Measurements from ENCODE around the gene KCNJ6. TPM values are rescaled to one million over a fixed set of nuclear protein-coding genes. Genes with fewer than 3 reads are reported as not detected.

KCNJ6 gene
- total and polyA plus RNA-seq, 9 of the 15 experiments (the other 6 are each of a cell fraction or from before 2014, with no cell fraction given): 0.06 to 0.21 (median 0.13) TPM; not detected in 1

DNA sequence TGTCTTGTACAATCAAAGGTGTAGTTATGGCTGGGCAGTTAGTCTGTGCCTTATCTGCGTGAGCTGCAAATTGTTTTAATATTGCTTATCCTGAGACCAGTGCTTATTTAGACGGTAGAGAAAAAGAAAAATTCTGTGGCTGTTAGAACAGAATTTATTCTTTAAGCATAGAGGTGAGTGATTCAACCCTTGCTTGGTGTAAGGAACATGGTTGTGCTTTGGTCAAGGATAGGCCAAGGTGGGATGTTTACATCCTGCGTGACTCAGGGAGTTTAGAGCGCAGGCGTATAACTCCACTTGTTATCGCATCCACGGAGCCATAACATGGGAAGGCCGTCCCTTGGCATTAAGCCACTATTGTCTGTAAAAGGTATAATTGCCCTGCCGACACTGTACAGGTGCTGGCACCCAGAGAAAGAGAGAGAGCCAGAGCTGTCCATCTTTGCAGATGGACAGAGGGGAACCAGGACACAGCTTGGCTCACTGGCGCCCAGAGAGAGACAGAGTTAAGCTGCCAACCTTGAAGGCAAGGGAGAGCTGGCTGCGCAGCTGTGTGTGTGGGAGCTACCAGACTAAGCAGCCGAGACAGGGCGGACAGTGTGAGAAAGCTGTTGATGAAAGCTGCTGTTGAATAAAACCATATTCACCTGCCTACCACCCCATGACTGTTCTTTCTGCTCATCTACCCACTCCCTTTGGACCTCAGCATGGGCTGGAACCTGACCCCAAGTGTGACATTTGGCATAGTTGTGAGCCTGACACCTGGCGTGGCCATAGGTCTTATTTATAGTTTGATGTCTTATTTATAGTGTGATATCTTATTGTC, 349.3 kb downstream of the KCNJ6 start (continued):
- TF ChIP-seq KLF1 (tag; IDR thresholded peaks at IDR 0.05) (no peak), SRSF1 (IDR thresholded peaks at IDR 0.05; ENCODE audit: low read depth, low read length) (no peak), ZNF217 (CRISPR knock-in tag; IDR thresholded peaks at IDR 0.05) (no peak), ILK (tag; IDR thresholded peaks at IDR 0.05; ENCODE audit: borderline replicate concordance, low read depth) (peak; percentile 87), MAZ (CRISPR knock-in tag; conservative IDR thresholded peaks at IDR 0.05 in 1 of 2, IDR thresholded peaks at IDR 0.05 in 1 of 2) (peak in 1 of 2 experiments; percentile 56; a peak in 1 of 4 replicates), EGR1 (conservative IDR thresholded peaks at IDR 0.05) (no peak)
- TF ChIP-seq, protein P1, sequence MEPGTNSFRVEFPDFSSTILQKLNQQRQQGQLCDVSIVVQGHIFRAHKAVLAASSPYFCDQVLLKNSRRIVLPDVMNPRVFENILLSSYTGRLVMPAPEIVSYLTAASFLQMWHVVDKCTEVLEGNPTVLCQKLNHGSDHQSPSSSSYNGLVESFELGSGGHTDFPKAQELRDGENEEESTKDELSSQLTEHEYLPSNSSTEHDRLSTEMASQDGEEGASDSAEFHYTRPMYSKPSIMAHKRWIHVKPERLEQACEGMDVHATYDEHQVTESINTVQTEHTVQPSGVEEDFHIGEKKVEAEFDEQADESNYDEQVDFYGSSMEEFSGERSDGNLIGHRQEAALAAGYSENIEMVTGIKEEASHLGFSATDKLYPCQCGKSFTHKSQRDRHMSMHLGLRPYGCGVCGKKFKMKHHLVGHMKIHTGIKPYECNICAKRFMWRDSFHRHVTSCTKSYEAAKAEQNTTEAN (CRISPR knock-in tag; IDR thresholded peaks at IDR 0.05): no peak
- TF ChIP-seq, protein P2, sequence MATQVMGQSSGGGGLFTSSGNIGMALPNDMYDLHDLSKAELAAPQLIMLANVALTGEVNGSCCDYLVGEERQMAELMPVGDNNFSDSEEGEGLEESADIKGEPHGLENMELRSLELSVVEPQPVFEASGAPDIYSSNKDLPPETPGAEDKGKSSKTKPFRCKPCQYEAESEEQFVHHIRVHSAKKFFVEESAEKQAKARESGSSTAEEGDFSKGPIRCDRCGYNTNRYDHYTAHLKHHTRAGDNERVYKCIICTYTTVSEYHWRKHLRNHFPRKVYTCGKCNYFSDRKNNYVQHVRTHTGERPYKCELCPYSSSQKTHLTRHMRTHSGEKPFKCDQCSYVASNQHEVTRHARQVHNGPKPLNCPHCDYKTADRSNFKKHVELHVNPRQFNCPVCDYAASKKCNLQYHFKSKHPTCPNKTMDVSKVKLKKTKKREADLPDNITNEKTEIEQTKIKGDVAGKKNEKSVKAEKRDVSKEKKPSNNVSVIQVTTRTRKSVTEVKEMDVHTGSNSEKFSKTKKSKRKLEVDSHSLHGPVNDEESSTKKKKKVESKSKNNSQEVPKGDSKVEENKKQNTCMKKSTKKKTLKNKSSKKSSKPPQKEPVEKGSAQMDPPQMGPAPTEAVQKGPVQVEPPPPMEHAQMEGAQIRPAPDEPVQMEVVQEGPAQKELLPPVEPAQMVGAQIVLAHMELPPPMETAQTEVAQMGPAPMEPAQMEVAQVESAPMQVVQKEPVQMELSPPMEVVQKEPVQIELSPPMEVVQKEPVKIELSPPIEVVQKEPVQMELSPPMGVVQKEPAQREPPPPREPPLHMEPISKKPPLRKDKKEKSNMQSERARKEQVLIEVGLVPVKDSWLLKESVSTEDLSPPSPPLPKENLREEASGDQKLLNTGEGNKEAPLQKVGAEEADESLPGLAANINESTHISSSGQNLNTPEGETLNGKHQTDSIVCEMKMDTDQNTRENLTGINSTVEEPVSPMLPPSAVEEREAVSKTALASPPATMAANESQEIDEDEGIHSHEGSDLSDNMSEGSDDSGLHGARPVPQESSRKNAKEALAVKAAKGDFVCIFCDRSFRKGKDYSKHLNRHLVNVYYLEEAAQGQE (IDR thresholded peaks at IDR 0.05; ENCODE audit: borderline replicate concordance): no peak
- TF ChIP-seq, protein P2 (CRISPR knock-in tag; IDR thresholded peaks at IDR 0.05; ENCODE audit: low read depth): 0 out of 2 replicates have a peak, but pooled peaks have one; percentile 66
- TF ChIP-seq, protein P3, sequence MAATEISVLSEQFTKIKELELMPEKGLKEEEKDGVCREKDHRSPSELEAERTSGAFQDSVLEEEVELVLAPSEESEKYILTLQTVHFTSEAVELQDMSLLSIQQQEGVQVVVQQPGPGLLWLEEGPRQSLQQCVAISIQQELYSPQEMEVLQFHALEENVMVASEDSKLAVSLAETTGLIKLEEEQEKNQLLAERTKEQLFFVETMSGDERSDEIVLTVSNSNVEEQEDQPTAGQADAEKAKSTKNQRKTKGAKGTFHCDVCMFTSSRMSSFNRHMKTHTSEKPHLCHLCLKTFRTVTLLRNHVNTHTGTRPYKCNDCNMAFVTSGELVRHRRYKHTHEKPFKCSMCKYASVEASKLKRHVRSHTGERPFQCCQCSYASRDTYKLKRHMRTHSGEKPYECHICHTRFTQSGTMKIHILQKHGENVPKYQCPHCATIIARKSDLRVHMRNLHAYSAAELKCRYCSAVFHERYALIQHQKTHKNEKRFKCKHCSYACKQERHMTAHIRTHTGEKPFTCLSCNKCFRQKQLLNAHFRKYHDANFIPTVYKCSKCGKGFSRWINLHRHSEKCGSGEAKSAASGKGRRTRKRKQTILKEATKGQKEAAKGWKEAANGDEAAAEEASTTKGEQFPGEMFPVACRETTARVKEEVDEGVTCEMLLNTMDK (IDR thresholded peaks at IDR 0.05; ENCODE audit: borderline replicate concordance, insufficient read depth, low read depth, low read length, poor library complexity, severe bottlenecking): no peak
- TF ChIP-seq, protein P4, sequence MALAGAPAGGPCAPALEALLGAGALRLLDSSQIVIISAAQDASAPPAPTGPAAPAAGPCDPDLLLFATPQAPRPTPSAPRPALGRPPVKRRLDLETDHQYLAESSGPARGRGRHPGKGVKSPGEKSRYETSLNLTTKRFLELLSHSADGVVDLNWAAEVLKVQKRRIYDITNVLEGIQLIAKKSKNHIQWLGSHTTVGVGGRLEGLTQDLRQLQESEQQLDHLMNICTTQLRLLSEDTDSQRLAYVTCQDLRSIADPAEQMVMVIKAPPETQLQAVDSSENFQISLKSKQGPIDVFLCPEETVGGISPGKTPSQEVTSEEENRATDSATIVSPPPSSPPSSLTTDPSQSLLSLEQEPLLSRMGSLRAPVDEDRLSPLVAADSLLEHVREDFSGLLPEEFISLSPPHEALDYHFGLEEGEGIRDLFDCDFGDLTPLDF (CRISPR knock-in tag; IDR thresholded peaks at IDR 0.05): no peak

Measured in K562 (cell line).